GM19193 (cell line): ENCODE results near the gene ABT1.

Experiments
- POLR2A ChIP-seq: IDR thresholded peaks from 4 replicates; pipeline ENCODE4 v1.6.1; 2011; ENCODE audit not compliant: insufficient read depth, insufficient read length; ENCODE audit errors: extremely low read depth

ABT1 gene

GRCh38 chr6:26568601-26569432 lies 27.9 kb upstream of the ABT1 start:
- TF ChIP-seq POLR2A = no peak

DNA sequence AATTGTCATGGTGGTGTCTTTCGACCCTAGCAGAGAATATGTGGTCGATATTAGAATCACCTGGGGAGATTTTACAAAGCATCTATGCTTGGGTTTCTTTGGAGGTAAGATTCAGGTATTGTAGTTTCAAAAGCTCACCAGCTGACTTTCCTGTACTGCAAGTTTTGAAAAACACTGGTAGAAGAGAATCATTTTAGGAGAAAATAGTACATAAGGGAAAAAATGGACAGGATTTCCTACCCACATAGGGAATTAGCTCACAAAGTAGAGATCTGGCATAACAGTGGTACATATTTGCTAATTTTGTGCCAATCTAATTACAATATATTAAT lies 27.4 kb upstream of the ABT1 start:
- no peak for TF ChIP-seq POLR2A

GRCh38 chr6:26570027-26570809 lies 26.5 kb upstream of the ABT1 start:
- TF ChIP-seq POLR2A = no peak

- no peak for TF ChIP-seq POLR2A
These were observed 25.0 kb upstream of the ABT1 start for GRCh38 chr6:26571592-26572296.

GRCh38 chr6:26575494-26575939 lies 21.2 kb upstream of the ABT1 start:
- TF ChIP-seq POLR2A = no peak

GRCh38 chr6:26576407-26576843 lies 20.3 kb upstream of the ABT1 start:
- TF ChIP-seq POLR2A = no peak

DNA sequence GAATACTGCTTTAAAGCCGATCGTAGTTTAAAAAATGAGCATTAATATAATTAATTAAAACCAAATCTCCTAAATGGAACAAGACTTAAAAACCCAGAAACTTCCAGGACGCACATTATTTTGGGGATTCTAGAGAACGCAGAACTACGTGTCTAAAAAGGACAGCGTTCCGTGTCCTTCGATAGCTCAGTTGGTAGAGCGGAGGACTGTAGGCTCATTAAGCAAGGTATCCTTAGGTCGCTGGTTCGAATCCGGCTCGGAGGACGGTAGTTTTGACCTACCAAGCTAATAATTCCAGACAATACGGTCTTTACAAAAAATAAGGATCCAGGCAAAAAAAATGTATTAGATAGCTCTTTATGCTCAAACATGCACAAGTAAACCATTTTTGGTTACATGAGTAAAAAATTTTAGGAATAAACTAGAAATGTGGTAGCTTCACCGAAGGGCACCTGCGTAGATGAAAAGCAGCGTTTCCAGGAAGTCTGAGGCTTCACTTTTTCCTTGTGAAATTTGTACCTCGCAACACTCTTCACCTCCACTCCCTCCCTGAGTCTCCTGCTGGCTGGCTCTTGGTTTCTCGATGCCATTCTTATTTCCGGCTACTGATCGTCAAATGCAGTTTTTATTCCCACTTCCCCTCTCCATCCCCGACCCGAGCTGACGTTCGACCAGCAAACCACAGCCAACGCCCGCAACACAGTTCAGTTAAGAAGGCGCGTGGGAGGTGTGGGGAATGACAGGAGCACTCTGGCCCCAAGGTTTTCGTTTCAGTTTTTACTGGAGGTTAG lies 19.6 kb upstream of the ABT1 start:
- no peak for TF ChIP-seq POLR2A

DNA sequence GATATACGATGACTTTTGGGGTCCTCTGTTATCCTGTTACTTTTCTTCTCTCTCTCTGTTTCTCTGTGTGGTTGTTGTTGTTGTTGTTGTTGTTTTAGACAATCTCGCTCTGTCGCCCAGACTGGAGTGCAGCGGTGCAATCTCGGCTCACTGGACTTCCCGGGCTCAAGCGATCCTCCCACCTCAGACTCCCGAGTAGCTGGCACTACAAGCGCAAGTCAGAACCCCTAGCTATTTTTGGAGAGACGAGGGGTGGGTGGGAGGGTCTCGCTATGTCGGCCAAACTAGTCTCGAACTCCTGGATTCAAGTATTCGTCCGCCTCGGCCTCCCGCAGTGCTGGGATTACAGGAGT lies 19.1 kb upstream of the ABT1 start:
- TF ChIP-seq POLR2A = no peak

DNA sequence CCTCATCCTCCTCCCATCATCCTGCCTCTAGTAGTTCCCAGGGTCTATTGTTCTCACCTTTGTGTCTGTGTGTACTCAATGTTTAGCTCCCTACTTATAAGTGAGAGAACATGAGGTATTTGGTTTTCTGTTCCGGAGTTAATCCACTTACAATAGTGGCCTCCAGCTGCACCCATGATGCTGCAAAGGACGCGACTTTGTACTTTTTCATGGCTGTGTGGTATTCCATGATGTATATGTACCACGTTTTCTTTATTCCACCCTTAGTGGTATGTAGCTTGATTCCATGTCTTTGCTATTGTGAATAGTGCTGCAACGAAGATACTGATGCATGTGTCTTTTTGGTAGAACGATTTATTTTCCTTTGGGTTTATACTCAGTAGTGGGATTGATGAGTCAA lies 18.5 kb upstream of the ABT1 start:
- no peak for TF ChIP-seq POLR2A

DNA sequence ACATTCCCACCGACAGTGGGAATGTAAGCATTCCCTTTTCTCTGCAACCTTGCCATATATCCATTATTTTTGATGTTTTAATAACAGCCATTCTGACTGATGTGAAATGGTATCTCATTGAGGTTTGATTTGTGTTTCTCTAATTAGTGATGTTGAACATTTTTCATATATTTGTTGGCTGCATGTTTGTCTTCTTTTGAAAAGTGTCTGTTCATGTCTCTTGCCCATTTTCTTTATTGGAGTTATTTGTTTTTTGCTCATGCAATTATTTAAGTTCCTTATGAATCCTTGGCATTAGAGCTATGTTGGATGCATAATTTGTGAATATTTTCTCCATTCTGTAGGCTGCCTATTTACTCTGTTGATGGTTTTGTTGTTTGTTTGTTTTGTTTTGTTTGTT lies 18.0 kb upstream of the ABT1 start:
- TF ChIP-seq POLR2A = no peak

- no peak for TF ChIP-seq POLR2A
These were observed 15.4 kb upstream of the ABT1 start for GRCh38 chr6:26581164-26581915.

- no peak for TF ChIP-seq POLR2A
These were observed 7.8 kb upstream of the ABT1 start for GRCh38 chr6:26588965-26589364.

DNA sequence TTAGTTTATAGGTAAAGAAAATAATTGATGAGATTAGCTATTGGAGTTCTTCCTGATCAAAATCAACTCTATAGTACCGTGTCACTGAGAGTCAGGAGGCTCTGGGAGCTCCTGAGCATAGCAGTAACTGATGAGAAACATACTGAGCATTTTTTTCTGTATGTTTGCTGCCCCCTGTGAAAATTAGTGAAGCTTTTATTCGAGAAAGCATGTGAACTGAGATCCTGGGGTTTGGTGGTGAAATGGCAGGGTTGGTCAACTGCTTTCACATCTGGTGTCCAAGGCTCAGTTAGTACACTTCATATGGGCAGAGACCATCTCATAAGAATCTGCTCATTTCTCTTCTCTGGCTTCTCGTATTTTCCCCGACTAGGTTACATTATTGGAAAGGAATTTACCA lies 4.1 kb upstream of the ABT1 start:
- no peak for TF ChIP-seq POLR2A
